Measurements from ENCODE around the gene PDCD1LG2. TPM values are rescaled to one million over a fixed set of nuclear protein-coding genes. Genes with fewer than 3 reads are reported as not detected.

Gene PDCD1LG2
- total RNA-seq, 1 donor from 2014 or later, result 9.0 TPM

- H3K4me3 ChIP-seq, result no peak overlapping the region
- no peak for TF ChIP-seq CTCF (IDR thresholded peaks at IDR 0.05)
- no peak overlapping the region for H3K27ac ChIP-seq
- H3K9me3 ChIP-seq, result no peaks in the 10 kb centered on the region
- no peaks in the 10 kb centered on the region for H3K4me1 ChIP-seq
- DNase-seq, result no peak
- H3K27me3 ChIP-seq (ENCODE audit: low read depth), result no peaks in the 10 kb centered on the region
- ATAC-seq, result no peak
- intact Hi-C loops (cut with DNase I), result no loop called here
- no peaks in the 10 kb centered on the region for H3K36me3 ChIP-seq
Observed at GRCh38 chr9:5543875-5544702, 33.8 kb downstream of the PDCD1LG2 start.

GRCh38 chr9:5549658-5550650 is 39.6 kb downstream of the PDCD1LG2 start:
- DNase-seq, result no peak
- Histone ChIP-seq H3K27ac (no peak overlapping the region), H3K9me3 (no peaks in the 10 kb centered on the region), H3K27me3 (ENCODE audit: low read depth) (no peaks in the 10 kb centered on the region), H3K4me3 (no peak overlapping the region), H3K4me1 (no peaks in the 10 kb centered on the region), H3K36me3 (no peaks in the 10 kb centered on the region)
- no peak for TF ChIP-seq CTCF (IDR thresholded peaks at IDR 0.05)
- intact Hi-C loops (cut with DNase I), result no loop called here
- no peak for ATAC-seq

GRCh38 chr9:5551368-5552150 is 41.2 kb downstream of the PDCD1LG2 start:
- intact Hi-C loops (cut with DNase I), result no loop called here
- no peak for ATAC-seq
- Histone ChIP-seq H3K27ac (no peak overlapping the region), H3K4me1 (peaks cover 8% of the 10 kb centered on the region), H3K36me3 (no peaks in the 10 kb centered on the region), H3K9me3 (no peaks in the 10 kb centered on the region), H3K27me3 (ENCODE audit: low read depth) (no peaks in the 10 kb centered on the region), H3K4me3 (no peak overlapping the region)
- TF ChIP-seq CTCF (IDR thresholded peaks at IDR 0.05), result no peak
- no peak for DNase-seq

GRCh38 chr9:5552301-5552700 is 42.0 kb downstream of the PDCD1LG2 start:
- intact Hi-C loops (cut with DNase I), result no loop called here
- TF ChIP-seq CTCF (IDR thresholded peaks at IDR 0.05), result no peak
- DNase-seq, result no peak
- no peak for ATAC-seq
- Histone ChIP-seq H3K4me1 (peaks cover 14% of the 10 kb centered on the region), H3K27me3 (ENCODE audit: low read depth) (no peaks in the 10 kb centered on the region), H3K9me3 (no peaks in the 10 kb centered on the region), H3K27ac (no peak overlapping the region), H3K4me3 (no peak overlapping the region), H3K36me3 (no peaks in the 10 kb centered on the region)

GRCh38 chr9:5553211-5553610 is 42.9 kb downstream of the PDCD1LG2 start:
- no peak overlapping the region for H3K4me3 ChIP-seq
- H3K27me3 ChIP-seq (ENCODE audit: low read depth), result no peaks in the 10 kb centered on the region
- H3K36me3 ChIP-seq, result no peaks in the 10 kb centered on the region
- no peak for DNase-seq
- no peak overlapping the region for H3K27ac ChIP-seq
- TF ChIP-seq CTCF (IDR thresholded peaks at IDR 0.05), result no peak
- no peak for ATAC-seq
- no peaks in the 10 kb centered on the region for H3K9me3 ChIP-seq
- intact Hi-C loops (cut with DNase I), result no loop called here
- H3K4me1 ChIP-seq, result peaks cover 23% of the 10 kb centered on the region

Data from lower lobe of right lung (tissue), 2 donors.